ENCODE data around the gene PHLDB3. TPM values are rescaled to one million over a fixed set of nuclear protein-coding genes. Genes with fewer than 3 reads are reported as not detected.

Gene PHLDB3
- total and polyA plus RNA-seq, 2 donors (not counting 3 experiments of a cell fraction or from before 2014, with no cell fraction given) = 5.5 to 12.0 TPM

DNA sequence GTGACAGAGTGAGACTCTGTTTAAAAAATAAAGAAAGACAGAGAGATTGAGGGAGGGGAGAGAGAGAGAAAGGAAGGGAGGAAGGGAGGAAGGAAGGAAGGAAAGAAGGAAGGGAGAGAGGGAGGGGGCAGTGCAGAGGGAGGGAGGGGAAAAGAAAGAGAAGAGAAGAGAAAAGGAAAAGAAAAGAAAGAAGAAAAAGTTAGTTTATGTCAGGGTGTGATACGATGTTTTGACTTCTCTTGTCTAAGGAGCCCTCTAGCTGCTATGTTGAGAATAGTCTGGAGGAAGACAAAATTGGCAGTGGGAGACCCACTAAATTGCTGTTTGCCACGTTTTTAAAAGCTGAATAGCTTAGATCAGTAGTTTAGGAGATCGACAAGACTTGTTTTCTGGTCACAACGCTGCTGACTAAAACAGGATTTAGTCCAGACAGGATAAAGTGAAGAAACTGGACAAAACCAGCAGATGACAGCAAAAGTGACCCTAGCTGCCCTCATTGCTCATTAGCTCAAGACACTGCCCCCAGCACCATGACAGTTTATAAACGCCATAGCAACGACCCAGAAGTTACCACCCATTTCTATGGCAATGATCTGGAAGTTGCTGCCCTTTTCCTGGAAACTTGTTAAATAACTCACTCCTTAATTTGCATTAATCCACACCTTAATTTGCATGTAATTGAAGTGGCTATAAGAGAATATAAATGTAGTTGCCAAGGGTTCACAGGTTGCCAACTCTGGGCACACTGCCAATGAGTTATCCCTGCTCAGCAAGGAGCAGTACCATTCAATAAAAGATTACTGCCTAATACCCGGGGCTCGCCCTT, 78.8 kb downstream of the PHLDB3 start:
- TF ChIP-seq CTCF (IDR thresholded peaks at IDR 0.05; ENCODE audit: extremely low read depth in 1 of 2, insufficient read depth in 1 of 2, low read depth in 1 of 2, low read length in 2 of 2) (peak in 1 of 2 donors; percentile 34), GATA2 (IDR thresholded peaks at IDR 0.05; ENCODE audit: insufficient read depth, insufficient read length, low read depth, low read length) (no peak), POLR2A (IDR thresholded peaks at IDR 0.05; ENCODE audit: low read depth, low read length) (no peak)
- TF ChIP-seq, protein P1, sequence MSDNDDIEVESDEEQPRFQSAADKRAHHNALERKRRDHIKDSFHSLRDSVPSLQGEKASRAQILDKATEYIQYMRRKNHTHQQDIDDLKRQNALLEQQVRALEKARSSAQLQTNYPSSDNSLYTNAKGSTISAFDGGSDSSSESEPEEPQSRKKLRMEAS (IDR thresholded peaks at IDR 0.05; ENCODE audit: insufficient read depth, insufficient read length) = no peak
- DNase-seq (ENCODE audit: low read depth, low spot score) (no peak), FAIRE-seq (peak; percentile 55)
- BruUV-seq (replicated peaks) = no TSS peak
- intact Hi-C loops (cut with micrococcal nuclease) (no loop called here), dilution Hi-C loops (cut with MboI; ENCODE audit: extremely low pct_ligation_motif_present, low sequenced_read_pairs) (no loop called here)
- H3K79me2 ChIP-seq (ENCODE audit: control insufficient read depth, insufficient read depth, low read length) = no peaks in the 10 kb centered on the region
- POLR2A ChIA-PET = no interaction called here
- H3K4me3 ChIP-seq (replicated peaks in 1 of 3; ENCODE audit: insufficient read depth in 1 of 3, low read depth in 1 of 3, low read length in 3 of 3) = no peak overlapping the region
- H3K9me3 ChIP-seq (replicated peaks; ENCODE audit: control insufficient read depth, insufficient read depth, low read length) = no peaks in the 10 kb centered on the region
- no peaks in the 10 kb centered on the region for H3K36me3 ChIP-seq (ENCODE audit: control insufficient read depth in 2 of 2, extremely low read depth in 1 of 2, insufficient read depth in 2 of 2, low read length in 2 of 2)
- H3K27me3 ChIP-seq (ENCODE audit: control insufficient read depth in 2 of 2, insufficient read depth in 2 of 2, low read length in 2 of 2) = no peaks in the 10 kb centered on the region
- no peak overlapping the region for H3K4me2 ChIP-seq (ENCODE audit: insufficient read depth, low read length)
- CTCF ChIA-PET = interaction anchor here (0.7 to 1.6 kb wide), 6 partner anchors 9 to 791 kb away, joined by 3 to 5 read pairs (median 4); no protein-coding TSS in a partner anchor
- H2AFZ ChIP-seq (ENCODE audit: low read depth, low read length) = no peak overlapping the region
- no peak overlapping the region for H3K9ac ChIP-seq (replicated peaks; ENCODE audit: extremely low read depth, insufficient read depth, low read length)
- peaks cover 2% of the 10 kb centered on the region for H3K4me1 ChIP-seq (ENCODE audit: control insufficient read depth, extremely low read depth, insufficient read depth, low read length)
- no peaks in the 10 kb centered on the region for H3K9me1 ChIP-seq (replicated peaks; ENCODE audit: control insufficient read depth, extremely low read depth, insufficient read depth, low read length)
- H3K27ac ChIP-seq (ENCODE audit: insufficient read depth, low read depth, low read length) = no peak overlapping the region
- no peaks in the 10 kb centered on the region for H4K20me1 ChIP-seq (replicated peaks; ENCODE audit: control insufficient read depth, extremely low read depth, insufficient read depth, low read length)

Other genes with a start within 250 kb of the PHLDB3 start
- gene PSG9, start 235.2 kb downstream of the PHLDB3 start, total RNA-seq = not detected in 2 replicates
- gene PSG9, start 235.2 kb downstream of the PHLDB3 start, polyA plus RNA-seq = not detected in 2 replicates
- 0.18 TPM in 1 of 2 replicates, not detected in the other for gene CD177, start 151.1 kb downstream of the PHLDB3 start, total RNA-seq
- not detected in 2 replicates for gene CD177, start 151.1 kb downstream of the PHLDB3 start, polyA plus RNA-seq
- not detected in 2 replicates for gene TEX101, start 89.9 kb downstream of the PHLDB3 start, total RNA-seq
- not detected in 2 replicates for gene TEX101, start 89.9 kb downstream of the PHLDB3 start, polyA plus RNA-seq
- gene LYPD3, start 39.1 kb downstream of the PHLDB3 start, total RNA-seq = not detected in 2 replicates
- gene LYPD3, start 39.1 kb downstream of the PHLDB3 start, polyA plus RNA-seq = 0.37 and 0.52 TPM in 2 replicates
- 29.4 and 34.5 TPM in 2 replicates for gene ETHE1, start 22.5 kb upstream of the PHLDB3 start, total RNA-seq
- 124 and 165 TPM in 2 replicates for gene ETHE1, start 22.5 kb upstream of the PHLDB3 start, polyA plus RNA-seq
- gene ZNF575, start 28.4 kb upstream of the PHLDB3 start, total RNA-seq = 1.4 and 3.0 TPM in 2 replicates
- 0.57 and 0.80 TPM in 2 replicates for gene ZNF575, start 28.4 kb upstream of the PHLDB3 start, polyA plus RNA-seq
- gene XRCC1, start 70.8 kb upstream of the PHLDB3 start, total RNA-seq = 37.3 and 39.3 TPM in 2 replicates
- 24.2 and 29.5 TPM in 2 replicates for gene XRCC1, start 70.8 kb upstream of the PHLDB3 start, polyA plus RNA-seq
- gene PINLYP, start 71.1 kb upstream of the PHLDB3 start, total RNA-seq = 2.6 and 5.5 TPM in 2 replicates
- 4.8 and 5.5 TPM in 2 replicates for gene PINLYP, start 71.1 kb upstream of the PHLDB3 start, polyA plus RNA-seq
- gene IRGQ, start 91.4 kb upstream of the PHLDB3 start, total RNA-seq = 33.2 and 34.1 TPM in 2 replicates
- gene IRGQ, start 91.4 kb upstream of the PHLDB3 start, polyA plus RNA-seq = 15.8 and 16.0 TPM in 2 replicates
- 19.5 and 20.3 TPM in 2 replicates for gene ZNF576, start 91.8 kb upstream of the PHLDB3 start, total RNA-seq
- gene ZNF576, start 91.8 kb upstream of the PHLDB3 start, polyA plus RNA-seq = 27.7 and 38.3 TPM in 2 replicates
- 0.27 and 0.32 TPM in 2 replicates for gene SRRM5, start 107.3 kb upstream of the PHLDB3 start, total RNA-seq
- 0.13 and 0.17 TPM in 2 replicates for gene SRRM5, start 107.3 kb upstream of the PHLDB3 start, polyA plus RNA-seq
- 51.8 and 56.2 TPM in 2 replicates for gene ZNF428, start 114.9 kb upstream of the PHLDB3 start, total RNA-seq
- 29.2 and 30.7 TPM in 2 replicates for gene ZNF428, start 114.9 kb upstream of the PHLDB3 start, polyA plus RNA-seq
- gene CADM4, start 135.1 kb upstream of the PHLDB3 start, total RNA-seq = 6.7 and 7.5 TPM in 2 replicates
- 5.0 and 7.7 TPM in 2 replicates for gene CADM4, start 135.1 kb upstream of the PHLDB3 start, polyA plus RNA-seq
- gene PLAUR, start 165.4 kb upstream of the PHLDB3 start, total RNA-seq = 62.9 and 82.0 TPM in 2 replicates
- gene PLAUR, start 165.4 kb upstream of the PHLDB3 start, polyA plus RNA-seq = 60.2 and 66.3 TPM in 2 replicates
- not detected in 2 replicates for gene IRGC, start 211.3 kb upstream of the PHLDB3 start, total RNA-seq
- not detected in 2 replicates for gene IRGC, start 211.3 kb upstream of the PHLDB3 start, polyA plus RNA-seq